BE2C (cell line): ENCODE measurements around the gene RARA. TPM values are rescaled to one million over a fixed set of nuclear protein-coding genes. Genes with fewer than 3 reads are reported as not detected.

Experiments
- DNase-seq: peaks from one replicate; pipeline ENCODE4 v3.0.0-alpha.2; 2020
- H3K27me3 ChIP-seq: fragments of 250-450 bp; sonication (Bioruptor Pico); 2 replicates; pipeline ENCODE4 v1.5.1; 2020; ENCODE audit warnings: mild to moderate bottlenecking
- H3K36me3 ChIP-seq: fragments of 250-450 bp; sonication (Bioruptor Pico); 2 replicates; pipeline ENCODE4 v1.5.1; 2020; ENCODE audit warnings: mild to moderate bottlenecking
- H3K4me1 ChIP-seq: fragments of 250-450 bp; sonication (Bioruptor Pico); 2 replicates; pipeline ENCODE4 v1.5.1; 2020
- H3K4me3 ChIP-seq: 2 replicates; pipeline ENCODE4 v1.5.1; 2011; ENCODE audit warnings: low read depth, low read length
- H3K9me3 ChIP-seq: fragments of 250-450 bp; sonication (Bioruptor Pico); 2 replicates; pipeline ENCODE4 v1.5.1; 2020
- polyA plus RNA-seq: library from polyadenylated mRNA; unstranded; fragments of >200 nt; gene quantifications from one replicate; pipeline ENCODE4 v1.2.1, GENCODE V29; 2012; ENCODE audit warnings: low read depth, missing spikeins; ENCODE audit not compliant: insufficient read length, insufficient read depth
- TF ChIP-seq, protein P1 (sequence below): IDR thresholded peaks from 2 replicates; pipeline ENCODE4 v1.5.1; 2012; ENCODE audit warnings: mild to moderate bottlenecking, low read depth, low read length

RARA gene
- polyA plus RNA-seq = 141 TPM

DNA sequence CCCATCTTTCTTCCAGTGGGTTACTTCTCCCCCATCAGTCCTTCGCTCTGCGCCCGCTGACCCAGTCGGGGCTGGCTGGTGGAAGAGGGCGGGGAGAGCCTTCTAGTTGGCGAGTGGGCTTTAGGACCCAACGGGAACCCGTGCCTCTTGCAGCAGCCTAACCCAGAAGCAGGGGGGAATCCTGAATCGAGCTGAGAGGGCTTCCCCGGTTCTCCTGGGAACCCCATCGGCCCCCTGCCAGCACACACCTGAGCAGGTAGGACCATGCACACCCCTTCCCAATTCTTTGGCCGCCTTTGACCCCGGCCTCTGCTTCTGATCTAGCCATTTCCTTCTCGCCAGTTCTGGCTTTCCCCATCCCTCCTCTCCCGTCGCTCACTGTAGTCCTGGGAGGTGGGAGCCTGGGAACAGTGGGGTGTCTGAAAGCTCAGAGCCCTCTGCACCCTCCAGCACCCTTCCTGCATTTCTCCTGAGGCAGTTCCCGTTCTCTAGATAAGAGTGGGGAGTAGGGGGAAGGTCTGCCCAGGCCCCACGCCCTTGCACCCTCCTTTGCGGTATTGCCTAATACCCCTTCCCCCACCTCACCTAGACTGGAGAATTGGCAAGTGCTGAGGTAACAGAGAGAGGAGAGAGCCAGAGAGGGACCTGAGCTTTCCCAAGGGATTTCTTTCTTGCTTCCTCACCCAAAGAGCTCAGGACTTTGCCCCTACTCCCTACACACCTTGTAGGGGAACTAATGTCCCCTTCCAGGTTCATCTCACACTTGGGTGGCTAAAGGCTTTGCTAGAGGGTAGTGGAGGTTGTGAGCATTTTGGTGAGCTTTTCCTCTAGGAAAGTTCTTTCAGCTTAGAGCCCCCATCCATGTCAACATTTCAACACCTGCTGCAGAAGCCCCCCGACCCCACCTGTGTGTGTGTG is at the start of gene RARA:
RARA (plus strand) TSS at position 150 of the 918 bp plus-strand sequence. CDS start 22,039 bp downstream, outside the sequence.
- TF ChIP-seq, protein P1, sequence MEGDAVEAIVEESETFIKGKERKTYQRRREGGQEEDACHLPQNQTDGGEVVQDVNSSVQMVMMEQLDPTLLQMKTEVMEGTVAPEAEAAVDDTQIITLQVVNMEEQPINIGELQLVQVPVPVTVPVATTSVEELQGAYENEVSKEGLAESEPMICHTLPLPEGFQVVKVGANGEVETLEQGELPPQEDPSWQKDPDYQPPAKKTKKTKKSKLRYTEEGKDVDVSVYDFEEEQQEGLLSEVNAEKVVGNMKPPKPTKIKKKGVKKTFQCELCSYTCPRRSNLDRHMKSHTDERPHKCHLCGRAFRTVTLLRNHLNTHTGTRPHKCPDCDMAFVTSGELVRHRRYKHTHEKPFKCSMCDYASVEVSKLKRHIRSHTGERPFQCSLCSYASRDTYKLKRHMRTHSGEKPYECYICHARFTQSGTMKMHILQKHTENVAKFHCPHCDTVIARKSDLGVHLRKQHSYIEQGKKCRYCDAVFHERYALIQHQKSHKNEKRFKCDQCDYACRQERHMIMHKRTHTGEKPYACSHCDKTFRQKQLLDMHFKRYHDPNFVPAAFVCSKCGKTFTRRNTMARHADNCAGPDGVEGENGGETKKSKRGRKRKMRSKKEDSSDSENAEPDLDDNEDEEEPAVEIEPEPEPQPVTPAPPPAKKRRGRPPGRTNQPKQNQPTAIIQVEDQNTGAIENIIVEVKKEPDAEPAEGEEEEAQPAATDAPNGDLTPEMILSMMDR = no peak
- Histone ChIP-seq H3K4me1 (peaks cover 71% of the 10 kb centered on the region), H3K27me3 (no peaks in the 10 kb centered on the region), H3K4me3 (peak within 1 kb of the TSS; percentile 95), H3K36me3 (no peaks in the 10 kb centered on the region), H3K9me3 (no peaks in the 10 kb centered on the region)
- peak; percentile 77 for DNase-seq

DNA sequence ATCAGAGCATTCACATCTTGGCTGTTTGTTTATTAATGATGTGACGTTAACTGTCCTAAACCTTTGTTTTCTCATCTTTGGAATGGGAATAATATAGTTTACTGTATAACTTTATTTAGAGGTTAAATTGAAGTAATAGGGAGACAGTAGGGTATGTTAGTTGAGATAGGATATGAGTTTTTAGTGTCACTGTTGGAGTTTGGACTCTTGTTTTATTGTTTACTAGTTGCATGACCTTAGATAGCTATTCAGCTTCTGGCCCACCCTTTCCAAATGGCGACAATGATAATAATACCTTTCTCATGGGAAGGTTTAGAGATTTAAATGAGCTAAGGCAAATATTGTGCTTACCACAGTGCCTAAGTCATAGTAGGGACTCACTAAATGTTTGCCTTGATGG is 49.5 kb upstream of the RARA start:
- no peak overlapping the region for H3K4me3 ChIP-seq
- H3K9me3 ChIP-seq = no peaks in the 10 kb centered on the region
- DNase-seq = no peak
- H3K4me1 ChIP-seq = no peaks in the 10 kb centered on the region
- H3K27me3 ChIP-seq = no peaks in the 10 kb centered on the region
- peaks cover 14% of the 10 kb centered on the region for H3K36me3 ChIP-seq
- TF ChIP-seq, protein P1 = no peak

DNA sequence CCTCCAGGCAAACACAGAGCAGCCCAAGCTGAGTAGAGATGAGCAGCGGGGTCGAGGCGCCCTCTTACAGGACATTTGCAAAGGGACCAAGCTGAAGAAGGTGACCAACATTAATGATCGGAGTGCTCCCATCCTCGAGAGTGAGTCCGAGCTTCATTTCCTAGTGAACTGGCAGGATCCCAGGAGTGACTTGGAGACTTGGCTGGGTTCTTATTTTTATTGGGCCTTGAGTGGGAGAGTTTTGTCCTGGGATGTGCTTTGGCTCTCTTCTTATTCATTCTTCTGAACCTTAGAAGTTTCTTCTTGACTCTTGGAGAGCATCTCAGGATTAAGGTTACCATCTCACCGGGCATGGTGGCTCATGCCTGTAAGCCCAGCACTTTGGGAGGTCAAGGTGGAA is 48.5 kb upstream of the RARA start:
- no peaks in the 10 kb centered on the region for H3K9me3 ChIP-seq

DNA sequence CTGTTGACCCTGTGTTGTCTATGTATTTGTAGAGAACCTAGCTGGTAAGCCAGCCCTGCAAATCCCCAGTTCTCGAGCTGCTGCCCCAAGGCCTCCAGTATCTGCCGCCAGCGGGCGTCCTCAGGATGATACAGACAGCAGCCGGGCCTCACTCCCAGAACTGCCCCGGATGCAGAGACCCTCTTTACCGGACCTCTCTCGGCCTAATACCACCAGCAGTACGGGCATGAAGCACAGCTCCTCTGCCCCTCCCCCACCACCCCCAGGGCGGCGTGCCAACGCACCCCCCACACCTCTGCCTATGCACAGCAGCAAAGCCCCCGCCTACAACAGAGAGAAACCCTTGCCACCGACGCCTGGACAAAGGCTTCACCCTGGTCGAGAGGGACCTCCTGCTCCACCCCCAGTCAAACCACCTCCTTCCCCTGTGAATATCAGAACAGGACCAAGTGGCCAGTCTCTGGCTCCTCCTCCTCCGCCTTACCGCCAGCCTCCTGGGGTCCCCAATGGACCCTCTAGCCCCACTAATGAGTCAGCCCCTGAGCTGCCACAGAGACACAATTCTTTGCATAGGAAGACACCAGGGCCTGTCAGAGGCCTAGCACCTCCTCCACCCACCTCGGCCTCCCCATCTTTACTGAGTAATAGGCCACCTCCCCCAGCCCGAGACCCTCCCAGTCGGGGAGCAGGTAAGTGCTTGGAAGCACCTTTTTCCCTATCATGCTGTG is 44.4 kb upstream of the RARA start:
- Histone ChIP-seq H3K4me3 (no peak overlapping the region), H3K36me3 (peaks cover 12% of the 10 kb centered on the region), H3K27me3 (no peaks in the 10 kb centered on the region), H3K9me3 (no peaks in the 10 kb centered on the region), H3K4me1 (no peaks in the 10 kb centered on the region)
- no peak for DNase-seq
- TF ChIP-seq, protein P1 = no peak

More for the DNA sequence above, 48.5 kb upstream of the RARA start:
- H3K4me3 ChIP-seq = no peak overlapping the region
- no peak for DNase-seq
- no peaks in the 10 kb centered on the region for H3K4me1 ChIP-seq
- no peaks in the 10 kb centered on the region for H3K27me3 ChIP-seq
- peaks cover 18% of the 10 kb centered on the region for H3K36me3 ChIP-seq
- TF ChIP-seq, protein P1 = no peak

DNA sequence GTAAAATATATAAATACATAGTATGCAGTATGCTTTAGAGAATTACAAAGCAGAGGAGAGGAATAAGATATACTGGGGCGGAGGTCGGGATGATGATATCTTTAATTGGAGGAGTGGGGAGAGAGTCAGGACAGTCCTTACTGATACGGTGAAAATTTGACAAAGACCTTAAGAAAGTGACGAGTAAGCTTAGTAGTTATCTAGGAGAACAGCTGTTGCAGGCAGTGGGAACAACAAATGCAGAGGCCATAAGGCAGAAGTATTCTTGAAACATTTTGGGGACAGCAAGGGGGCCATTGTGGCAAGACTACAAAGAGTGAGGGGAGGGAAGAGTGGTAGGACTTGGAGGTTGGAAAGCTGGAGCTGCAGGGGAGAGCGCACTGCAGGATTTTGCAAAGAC is 43.6 kb upstream of the RARA start:
- Histone ChIP-seq H3K4me1 (no peaks in the 10 kb centered on the region), H3K9me3 (no peaks in the 10 kb centered on the region), H3K4me3 (no peak overlapping the region), H3K27me3 (no peaks in the 10 kb centered on the region), H3K36me3 (peaks cover 12% of the 10 kb centered on the region)
- TF ChIP-seq, protein P1 = no peak
- DNase-seq = no peak
